ENCODE measurements around the gene CSTF3. TPM values are rescaled to one million over a fixed set of nuclear protein-coding genes. Genes with fewer than 3 reads are reported as not detected.

Gene CSTF3
- total and polyA plus RNA-seq, 10 of the 15 experiments (the other 5 are each of a cell fraction or from before 2014, with no cell fraction given) = 25.4 to 63.5 (median 49.5) TPM

GRCh38 chr11:33116535-33116934 lies 44.7 kb downstream of the CSTF3 start:
- FAIRE-seq = no peak

More at GRCh38 chr11:33116535-33116934, 44.7 kb downstream of the CSTF3 start:
- DNase-seq (ENCODE audit: low read depth, low spot score) = no peak
- no peaks in the 10 kb centered on the region for H3K79me2 ChIP-seq (ENCODE audit: control insufficient read depth, insufficient read depth, low read length)
- BruUV-seq (replicated peaks) = no TSS peak
- intact Hi-C loops (cut with micrococcal nuclease; ENCODE audit: unreplicated experiment) = no loop called here
- no peaks in the 10 kb centered on the region for H3K27me3 ChIP-seq (replicated peaks in 1 of 2; ENCODE audit: control insufficient read depth in 2 of 2, insufficient read depth in 2 of 2, low read length in 1 of 2)
- H3K4me1 ChIP-seq (ENCODE audit: control insufficient read depth, insufficient read depth, low read length) = no peaks in the 10 kb centered on the region
- POLR2A ChIA-PET = no interaction called here
- no peak overlapping the region for H3K4me2 ChIP-seq (ENCODE audit: control insufficient read depth, insufficient read depth)
- H3K9ac ChIP-seq (ENCODE audit: control insufficient read depth, insufficient read depth, low read length) = no peak overlapping the region
- TF ChIP-seq RAD21 (IDR thresholded peaks at IDR 0.05; ENCODE audit: insufficient read depth, low read depth, low read length) (no peak), BACH1 (IDR thresholded peaks at IDR 0.05; ENCODE audit: borderline replicate concordance) (no peak), PRDM15 (CRISPR knock-in tag; IDR thresholded peaks at IDR 0.05) (no peak), DPF2 (IDR thresholded peaks at IDR 0.05) (no peak), SMAD5 (IDR thresholded peaks at IDR 0.05; ENCODE audit: low read depth) (no peak), NFXL1 (IDR thresholded peaks at IDR 0.05; ENCODE audit: borderline replicate concordance) (no peak), TARDBP (IDR thresholded peaks at IDR 0.05; ENCODE audit: borderline replicate concordance) (no peak), ZBED1 (IDR thresholded peaks at IDR 0.05; ENCODE audit: borderline replicate concordance) (no peak), MEF2A (IDR thresholded peaks at IDR 0.05; ENCODE audit: insufficient read depth, low read depth, low read length) (no peak), NFYA (IDR thresholded peaks at IDR 0.05; ENCODE audit: borderline replicate concordance, low read depth, low read length) (no peak), ASH2L (IDR thresholded peaks at IDR 0.05; ENCODE audit: borderline replicate concordance, low read depth) (no peak)
- in situ Hi-C loops (cut with MboI) = no loop called here
- CTCF ChIA-PET = interaction anchor here (0.6 to 0.9 kb wide), 2 partner anchors 12 to 51 kb away, joined by 3 to 5 read pairs; no protein-coding TSS in a partner anchor
- no peaks in the 10 kb centered on the region for H4K20me1 ChIP-seq (ENCODE audit: control insufficient read depth, insufficient read depth)
- H3K9me3 ChIP-seq (replicated peaks; ENCODE audit: control insufficient read depth, insufficient read depth, low read length) = no peaks in the 10 kb centered on the region
- H3K4me3 ChIP-seq = no peak overlapping the region
- H2AFZ ChIP-seq (ENCODE audit: control insufficient read depth, low read depth, low read length) = no peak overlapping the region
- no peak overlapping the region for H3K27ac ChIP-seq (ENCODE audit: control insufficient read depth, insufficient read depth)
- SMC1A ChIA-PET (ENCODE audit: uncharacterized antibody, unreplicated experiment) = interaction anchor here (1.0 kb wide), 1 partner anchor 73 kb away, joined by 3 read pairs; no protein-coding TSS in a partner anchor
- no peak for ATAC-seq
- RAD21 ChIA-PET (ENCODE audit: unreplicated experiment) = no interaction called here
- no peaks in the 10 kb centered on the region for H3K36me3 ChIP-seq (ENCODE audit: control insufficient read depth in 2 of 2, insufficient read depth in 2 of 2, low read length in 1 of 2)

All from GM12878 (cell line).